Measurements from ENCODE around the gene TBK1. TPM values are rescaled to one million over a fixed set of nuclear protein-coding genes. Genes with fewer than 3 reads are reported as not detected.

TBK1 gene
- total RNA-seq, 1 donor from 2014 or later, result 44.1 TPM

DNA sequence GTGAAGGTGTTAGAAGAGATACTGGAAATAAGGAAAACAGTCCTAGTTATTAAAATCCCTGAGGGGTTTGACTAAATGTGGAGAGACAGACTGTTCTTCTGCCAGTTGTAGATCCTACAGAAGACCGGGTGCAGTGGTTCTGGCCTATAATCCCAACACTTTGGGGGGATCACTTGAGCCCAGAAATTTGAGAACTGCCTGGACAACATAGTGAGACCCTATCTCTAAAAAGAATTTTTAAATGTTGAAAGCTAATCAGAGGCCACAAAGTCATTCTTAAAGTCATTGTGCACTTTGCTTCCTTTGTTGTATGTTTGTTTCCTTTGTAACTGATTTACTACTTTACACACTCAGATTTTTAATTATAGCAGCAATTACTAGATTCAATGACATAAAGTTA is 97.2 kb downstream of the TBK1 start:
- no peak for DNase-seq

GRCh38 chr12:64550755-64551154 is 98.8 kb downstream of the TBK1 start:
- no peak for DNase-seq

DNA sequence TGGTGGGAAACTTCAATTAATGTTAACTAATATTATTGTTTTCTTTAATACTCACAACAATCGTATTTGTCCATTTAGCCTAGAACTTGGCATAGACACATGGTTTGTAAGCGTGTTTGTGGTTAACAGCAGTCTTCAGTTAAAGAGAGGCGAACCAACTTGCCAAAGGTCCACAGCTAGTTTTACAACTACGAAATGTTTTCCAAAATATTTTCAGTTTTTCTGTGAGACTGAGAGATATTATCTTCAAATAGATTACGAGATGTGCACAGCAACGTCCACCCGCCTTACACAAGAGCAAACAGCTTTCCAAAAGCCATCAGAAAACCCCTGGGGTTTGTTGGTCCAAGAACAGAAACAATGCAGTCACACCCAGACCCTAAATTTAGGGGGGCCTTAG is 99.8 kb downstream of the TBK1 start:
- DNase-seq, result no peak

Other genes starting within 250 kb of the TBK1 start
- 4.4 and 6.0 TPM in 2 replicates for gene KICS2, start 229.8 kb upstream of the TBK1 start, total RNA-seq
- under 0.01 and 0.05 TPM in 2 replicates for gene C12orf56, start 61.4 kb upstream of the TBK1 start, total RNA-seq
- gene XPOT, start 47.7 kb upstream of the TBK1 start, total RNA-seq, result 52.9 and 78.2 TPM in 2 replicates
- 37.9 and 43.4 TPM in 2 replicates for gene RASSF3, start 158.4 kb downstream of the TBK1 start, total RNA-seq

Measured in dermis blood vessel endothelial cell (primary cell).